HepG2 (cell line): ENCODE measurements around the gene SECTM1. TPM values are rescaled to one million over a fixed set of nuclear protein-coding genes. Genes with fewer than 3 reads are reported as not detected.
A peak's percentile ranks its signal among the peaks of the same experiment; 100 is the strongest.

ENCODE experiments used
- AKAP8 ChIP-seq: sonication (generic); formaldehyde crosslinking; IDR thresholded peaks from 2 replicates; pipeline ENCODE4 v1.5.1; 2020; ENCODE audit warnings: mild to moderate bottlenecking, missing genetic modification reagents
- ARID2 ChIP-seq: sonication (generic); formaldehyde crosslinking; IDR thresholded peaks from 2 replicates; pipeline ENCODE4 v1.8.1; 2022; ENCODE audit warnings: mild to moderate bottlenecking, missing genetic modification reagents, borderline replicate concordance
- ELF4 ChIP-seq: sonication (generic); formaldehyde crosslinking; IDR thresholded peaks from 2 replicates; pipeline ENCODE4 v1.5.0; 2020; ENCODE audit warnings: missing genetic modification reagents, mild to moderate bottlenecking, moderate library complexity, borderline replicate concordance
- ESRRA ChIP-seq: sonication (generic); formaldehyde crosslinking; IDR thresholded peaks from 2 replicates; pipeline ENCODE4 v1.5.1; 2020; ENCODE audit warnings: mild to moderate bottlenecking, low read depth, missing genetic modification reagents
- HHEX ChIP-seq: IDR thresholded peaks from 2 replicates; pipeline ENCODE4 v1.6.1; 2016; ENCODE audit warnings: control low read depth
- HNRNPUL1 ChIP-seq: fragments of 200-400 bp; formaldehyde crosslinking; IDR thresholded peaks from 2 replicates; pipeline ENCODE4 v1.6.1; 2017; ENCODE audit warnings: low read depth, mild to moderate bottlenecking, low read length, moderate library complexity
- JARID2 ChIP-seq: sonication (generic); formaldehyde crosslinking; IDR thresholded peaks from 2 replicates; pipeline ENCODE4 v1.8.1; 2023; ENCODE audit warnings: missing genetic modification reagents, inconsistent platforms; ENCODE audit not compliant: insufficient replicate concordance
- KDM5B ChIP-seq: sonication (generic); formaldehyde crosslinking; IDR thresholded peaks from 2 replicates; pipeline ENCODE4 v1.4.0; 2020; ENCODE audit warnings: missing genetic modification reagents, mild to moderate bottlenecking, borderline replicate concordance
- LBX2 ChIP-seq: sonication (generic); formaldehyde crosslinking; IDR thresholded peaks from 2 replicates; pipeline ENCODE4 v1.5.0; 2020; ENCODE audit warnings: missing genetic modification reagents, mild to moderate bottlenecking, borderline replicate concordance
- NFYC ChIP-seq: IDR thresholded peaks from 2 replicates; pipeline ENCODE4 v1.6.1; 2016; ENCODE audit warnings: missing genetic modification reagents, missing compliant biosample characterization
- SMC3 ChIP-seq: IDR thresholded peaks from 2 replicates; pipeline ENCODE4 v1.6.1; 2011; ENCODE audit warnings: low read length, improper control_type of control experiment
- SUZ12 ChIP-seq: fragments of 150-350 bp; IDR thresholded peaks from 2 replicates; pipeline ENCODE4 v1.6.1; 2014; ENCODE audit warnings: low read depth, low read length
- ZBTB7B ChIP-seq: sonication (generic); formaldehyde crosslinking; IDR thresholded peaks from 2 replicates; pipeline ENCODE4 v1.4.0; 2020; ENCODE audit warnings: missing genetic modification reagents
- ZNF225 ChIP-seq: sonication (generic); formaldehyde crosslinking; IDR thresholded peaks from 2 replicates; pipeline ENCODE4 v1.4.0; 2020; ENCODE audit warnings: mild to moderate bottlenecking, missing genetic modification reagents
- ZNF629 ChIP-seq: sonication (generic); formaldehyde crosslinking; conservative IDR thresholded peaks from 2 replicates; pipeline ENCODE4 v1.5.0; 2020; ENCODE audit warnings: missing genetic modification reagents
- ZSCAN5A ChIP-seq: sonication (generic); formaldehyde crosslinking; IDR thresholded peaks from 2 replicates; pipeline ENCODE4 v1.8.0; 2022; ENCODE audit warnings: mild to moderate bottlenecking, missing genetic modification reagents, borderline replicate concordance
- ZXDC ChIP-seq: sonication (generic); formaldehyde crosslinking; IDR thresholded peaks from 2 replicates; pipeline ENCODE4 v1.5.0; 2020; ENCODE audit warnings: mild to moderate bottlenecking, missing genetic modification reagents
- polyA plus RNA-seq, 8 experiments: library from polyadenylated mRNA; depleted of rRNA in 3 of 8; stranded (reverse) in 7 of 8; unstranded in 1 of 8; fragments of >200 nt; fragmentation: Illumina TruSeq in 4 of 8; extraction: Trizol in 4 of 8; gene quantifications; 2 replicates each; pipeline versions ENCODE4 v1.2.1 to v1.2.3, GENCODE V29; 2011 to 2016; ENCODE audit warnings: low read depth in 4 of 8, missing spikeins in 1 of 8, mixed read lengths in 1 of 8; ENCODE audit not compliant: insufficient read depth in 1 of 8
- total RNA-seq, 5 experiments: library from RNA; depleted of rRNA; stranded (reverse); fragments of >200 nt; fragmentation: Illumina TruSeq; extraction: Trizol; gene quantifications; 2 replicates each; pipeline ENCODE4 v1.2.3, GENCODE V29; 2016; ENCODE audit warnings: low read depth in 1 of 5
- TF ChIP-seq, protein P1 (sequence below): sonication (generic); formaldehyde crosslinking; conservative IDR thresholded peaks from 2 replicates; pipeline ENCODE4 v1.4.0; 2020; ENCODE audit warnings: mild to moderate bottlenecking, missing genetic modification reagents, moderate library complexity

The SECTM1 gene
- total and polyA plus RNA-seq, 2 of the 13 experiments (the other 11 are each of a cell fraction or from before 2014, with no cell fraction given): 3.5 to 5.3 TPM

- TF ChIP-seq ZSCAN5A (CRISPR knock-in tag) (peak; percentile 63; the same call in 1 of the 2 replicates), HNRNPUL1 (no peak), JARID2 (CRISPR knock-in tag) (no peak), HHEX (CRISPR knock-in tag) (peak; percentile 74), LBX2 (CRISPR knock-in tag) (no peak), ZNF225 (CRISPR knock-in tag) (peak; percentile 82; the same call in 1 of the 2 replicates), ZBTB7B (CRISPR knock-in tag) (peak; percentile 97), SUZ12 (no peak), AKAP8 (peak; percentile 90; the same call in 1 of the 2 replicates), NFYC (0 out of 2 replicates have a peak, but pooled peaks have one; percentile 37), ZXDC (no peak), ZNF629 (CRISPR knock-in tag) (peak; percentile 45; the same call in 1 of the 2 replicates), ESRRA (CRISPR knock-in tag) (peak; percentile 95), SMC3 (no peak), ARID2 (CRISPR knock-in tag) (peak; percentile 61; the same call in 1 of the 2 replicates), ELF4 (CRISPR knock-in tag) (no peak), KDM5B (CRISPR knock-in tag) (peak; percentile 64; the same call in 1 of the 2 replicates)
- TF ChIP-seq, protein P1, sequence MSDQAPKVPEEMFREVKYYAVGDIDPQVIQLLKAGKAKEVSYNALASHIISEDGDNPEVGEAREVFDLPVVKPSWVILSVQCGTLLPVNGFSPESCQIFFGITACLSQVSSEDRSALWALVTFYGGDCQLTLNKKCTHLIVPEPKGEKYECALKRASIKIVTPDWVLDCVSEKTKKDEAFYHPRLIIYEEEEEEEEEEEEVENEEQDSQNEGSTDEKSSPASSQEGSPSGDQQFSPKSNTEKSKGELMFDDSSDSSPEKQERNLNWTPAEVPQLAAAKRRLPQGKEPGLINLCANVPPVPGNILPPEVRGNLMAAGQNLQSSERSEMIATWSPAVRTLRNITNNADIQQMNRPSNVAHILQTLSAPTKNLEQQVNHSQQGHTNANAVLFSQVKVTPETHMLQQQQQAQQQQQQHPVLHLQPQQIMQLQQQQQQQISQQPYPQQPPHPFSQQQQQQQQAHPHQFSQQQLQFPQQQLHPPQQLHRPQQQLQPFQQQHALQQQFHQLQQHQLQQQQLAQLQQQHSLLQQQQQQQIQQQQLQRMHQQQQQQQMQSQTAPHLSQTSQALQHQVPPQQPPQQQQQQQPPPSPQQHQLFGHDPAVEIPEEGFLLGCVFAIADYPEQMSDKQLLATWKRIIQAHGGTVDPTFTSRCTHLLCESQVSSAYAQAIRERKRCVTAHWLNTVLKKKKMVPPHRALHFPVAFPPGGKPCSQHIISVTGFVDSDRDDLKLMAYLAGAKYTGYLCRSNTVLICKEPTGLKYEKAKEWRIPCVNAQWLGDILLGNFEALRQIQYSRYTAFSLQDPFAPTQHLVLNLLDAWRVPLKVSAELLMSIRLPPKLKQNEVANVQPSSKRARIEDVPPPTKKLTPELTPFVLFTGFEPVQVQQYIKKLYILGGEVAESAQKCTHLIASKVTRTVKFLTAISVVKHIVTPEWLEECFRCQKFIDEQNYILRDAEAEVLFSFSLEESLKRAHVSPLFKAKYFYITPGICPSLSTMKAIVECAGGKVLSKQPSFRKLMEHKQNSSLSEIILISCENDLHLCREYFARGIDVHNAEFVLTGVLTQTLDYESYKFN (CRISPR knock-in tag): peak; percentile 99
These were observed 13.1 kb upstream of the SECTM1 start (continued) for GRCh38 chr17:82346342-82347300.
